GM10847 (cell line): ENCODE results near the gene ADAM33.

Source experiments
- POLR2A ChIP-seq: IDR thresholded peaks from 2 replicates; pipeline ENCODE4 v1.6.1; 2011; ENCODE audit not compliant: insufficient read length; ENCODE audit errors: extremely low read depth

The ADAM33 gene

DNA sequence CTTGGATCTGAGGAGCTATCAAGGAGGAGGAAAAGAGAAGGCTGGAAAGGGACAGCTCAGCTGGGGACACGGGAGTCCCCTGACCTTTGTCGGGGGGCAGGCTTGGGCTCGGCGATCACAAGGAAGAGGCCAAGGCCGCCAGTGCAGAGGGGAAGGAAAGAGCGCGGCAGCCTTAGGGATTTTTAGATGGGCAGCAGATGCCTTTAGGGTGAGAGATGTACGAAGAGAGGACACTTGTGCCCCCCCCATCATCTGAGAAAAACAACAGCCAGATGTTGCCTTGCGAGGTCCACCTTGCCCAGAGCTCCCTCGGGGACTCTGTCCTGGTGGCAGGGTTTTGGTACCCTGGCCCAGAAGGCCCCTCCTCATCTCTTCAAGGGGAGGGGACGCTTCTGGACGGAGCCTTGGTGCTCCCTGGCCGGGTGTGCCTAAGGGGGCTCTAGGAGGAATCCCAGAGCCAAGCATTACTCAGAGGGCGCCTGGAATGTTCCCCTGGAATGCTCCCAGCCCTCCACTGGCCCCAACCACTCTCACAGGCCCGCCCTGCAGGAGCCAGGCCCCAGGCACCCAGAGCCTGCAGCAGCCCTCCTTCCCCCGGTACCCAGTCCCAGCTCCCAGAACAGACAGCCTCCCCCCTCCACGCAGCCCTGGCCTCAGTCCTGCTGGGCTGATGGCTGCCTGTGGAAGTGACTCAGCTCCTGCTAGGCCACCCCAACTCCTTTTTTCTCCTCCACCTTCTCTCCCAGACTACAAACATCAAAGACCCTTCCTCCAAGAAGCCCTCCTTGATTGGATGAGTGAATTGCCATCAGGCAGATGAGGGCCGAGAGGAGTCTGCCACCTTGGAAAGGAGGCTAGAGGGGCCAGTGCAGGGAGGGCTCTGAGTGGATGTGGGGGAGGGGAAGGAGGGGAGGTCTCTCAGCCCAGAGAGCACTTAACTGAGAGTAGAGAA, 1.8 kb downstream of the ADAM33 start:
- TF ChIP-seq POLR2A, result no peak

GRCh38 chr20:3678856-3679720, 2.7 kb downstream of the ADAM33 start:
- TF ChIP-seq POLR2A, result no peak

- TF ChIP-seq POLR2A, result no peak
Observed at GRCh38 chr20:3678198-3678597, 3.6 kb downstream of the ADAM33 start.

- TF ChIP-seq POLR2A, result no peak
Observed at GRCh38 chr20:3677733-3678132, 4.1 kb downstream of the ADAM33 start.

GRCh38 chr20:3674995-3675900, 6.6 kb downstream of the ADAM33 start:
- TF ChIP-seq POLR2A, result no peak

GRCh38 chr20:3674447-3674846, 7.4 kb downstream of the ADAM33 start:
- TF ChIP-seq POLR2A, result no peak

DNA sequence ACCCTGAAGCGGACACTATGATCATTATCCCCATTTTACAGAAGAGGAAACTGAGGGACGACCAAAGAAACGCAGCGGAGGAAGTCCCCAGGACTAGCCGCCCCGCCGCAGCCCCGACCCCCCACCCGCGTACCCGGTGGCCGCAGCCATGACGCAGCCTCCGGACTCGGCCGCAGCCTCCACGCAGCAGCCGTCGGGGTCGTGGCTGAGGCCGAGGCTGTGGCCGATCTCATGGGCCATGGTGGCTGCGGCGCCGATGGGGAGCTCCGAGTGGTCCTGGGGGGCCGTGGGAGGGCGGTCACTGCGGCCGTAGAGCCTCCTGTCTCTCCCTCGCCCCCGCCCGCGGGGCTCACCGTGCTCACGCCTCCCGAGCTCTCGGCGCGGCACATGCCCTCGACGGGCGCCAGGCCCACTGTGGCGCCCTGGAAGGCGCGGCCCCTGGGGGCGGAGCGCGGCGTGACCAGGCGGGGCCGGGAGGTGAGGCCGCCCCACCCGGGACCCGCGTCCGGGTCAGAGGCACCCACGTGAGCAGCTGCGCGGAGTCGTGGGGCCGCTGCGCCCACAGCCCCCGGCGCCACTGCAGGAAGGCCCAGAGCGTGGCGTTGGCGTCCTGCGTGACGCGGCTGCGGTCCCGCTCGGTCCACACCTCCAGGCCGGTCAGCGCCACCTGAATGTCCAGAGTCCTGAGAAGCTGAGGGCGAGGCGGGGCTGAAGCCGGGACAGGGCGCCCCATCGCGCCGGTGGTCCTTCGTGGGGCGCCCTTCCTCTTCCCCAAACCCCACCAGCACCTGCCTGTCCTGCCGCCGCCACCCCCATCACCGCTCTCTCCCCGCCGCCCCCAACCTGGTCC, 8.4 kb downstream of the ADAM33 start:
- no peak for TF ChIP-seq POLR2A

DNA sequence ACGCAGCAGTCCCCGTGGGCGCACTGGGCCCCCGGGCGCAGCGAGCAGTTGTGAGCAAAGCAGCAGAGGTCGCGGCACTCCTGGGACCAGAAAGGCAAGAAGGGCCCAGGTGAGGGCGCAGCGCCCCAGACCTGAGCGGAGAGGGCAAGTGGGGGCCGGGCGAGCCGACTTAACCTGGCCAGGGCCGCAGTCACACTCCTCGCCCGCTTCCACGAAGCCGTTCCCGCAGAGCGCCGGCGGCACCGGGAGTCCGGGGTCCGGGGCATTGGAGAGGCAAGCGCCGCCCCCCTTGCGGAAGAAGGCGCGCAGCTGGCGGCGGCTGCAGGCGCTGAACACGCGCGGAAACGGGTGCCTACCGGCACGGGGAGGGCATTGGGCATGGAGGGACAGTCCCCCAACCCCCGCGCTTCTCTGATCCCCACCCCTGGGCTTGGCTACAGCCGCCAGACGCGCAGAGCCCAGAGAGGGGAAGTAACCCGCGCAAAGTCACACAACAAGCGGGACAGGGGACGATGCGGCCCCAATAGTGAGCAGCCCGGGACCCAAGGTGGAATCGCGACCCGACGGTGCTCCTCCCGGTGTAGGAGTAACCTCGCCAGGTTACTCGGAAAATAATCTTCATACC, 9.2 kb downstream of the ADAM33 start:
- TF ChIP-seq POLR2A, result no peak

- no peak for TF ChIP-seq POLR2A
Observed at GRCh38 chr20:3671986-3672546, 9.7 kb downstream of the ADAM33 start.

DNA sequence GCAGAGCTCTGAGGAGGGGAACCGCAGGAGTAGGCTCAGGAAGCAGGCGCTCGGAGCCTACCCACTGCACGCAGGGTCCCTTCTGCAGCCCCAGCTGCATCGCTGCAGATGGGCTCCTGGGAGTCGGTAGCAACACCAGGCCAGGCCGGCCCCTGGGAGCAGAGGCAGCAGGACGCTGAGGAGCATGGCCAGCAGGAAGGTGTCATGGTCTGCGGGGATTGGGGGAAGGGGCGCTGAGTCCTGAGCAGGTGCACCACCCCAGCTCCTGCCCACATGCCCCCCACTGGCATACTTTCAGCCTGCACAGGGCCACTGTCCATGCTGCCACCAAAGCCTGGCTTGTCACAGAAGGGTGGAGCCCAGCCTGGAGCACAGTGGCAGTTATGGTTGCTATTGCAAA, 10.9 kb downstream of the ADAM33 start:
- TF ChIP-seq POLR2A, result no peak

- no peak for TF ChIP-seq POLR2A
Observed at GRCh38 chr20:3670511-3670910, 11.3 kb downstream of the ADAM33 start.

GRCh38 chr20:3669710-3670367, 12.0 kb downstream of the ADAM33 start:
- no peak for TF ChIP-seq POLR2A
